Heart left ventricle (tissue), 16 donors: ENCODE measurements around the gene TMTC2. TPM values are rescaled to one million over a fixed set of nuclear protein-coding genes. Genes with fewer than 3 reads are reported as not detected.

ENCODE experiments used
- ATAC-seq, 4 donors: fragments of 200-7000 bp; cut with Tn5 transposase; one replicate each; pipeline ENCODE4 v1.9.1; 2020 to 2022; ENCODE audit warnings: moderate library complexity in 4 of 4, mild to moderate bottlenecking in 3 of 4, moderate number of reproducible peaks in 1 of 4
- DNase-seq, 5 donors: peaks; one replicate each; pipeline ENCODE4 v3.0.0-alpha.2; 2020
- H3K27ac ChIP-seq, 12 donors: fragments of 200-600 bp; sonication (generic) in 4 of 12; one replicate each; pipeline versions ENCODE4 v1.5.0 to v1.8.0; 2016 to 2022; ENCODE audit warnings: mild to moderate bottlenecking in 2 of 12
- H3K27me3 ChIP-seq, 9 donors: fragments of 200-600 bp; sonication (generic) in 2 of 9; one replicate each; pipeline versions ENCODE4 v1.5.1 to v1.8.0; 2016 to 2022; ENCODE audit warnings: mild to moderate bottlenecking in 3 of 9
- H3K36me3 ChIP-seq, 9 donors: fragments of 200-600 bp; sonication (generic) in 2 of 9; one replicate each; pipeline versions ENCODE4 v1.5.0 to v1.8.0; 2018 to 2022; ENCODE audit warnings: mild to moderate bottlenecking in 2 of 9
- H3K4me1 ChIP-seq, 12 donors: fragments of 200-600 bp; sonication (generic) in 4 of 12; one replicate each; pipeline versions ENCODE4 v1.5.0 to v1.8.0; 2016 to 2022; ENCODE audit warnings: mild to moderate bottlenecking in 3 of 12
- H3K4me3 ChIP-seq, 12 donors: fragments of 200-600 bp; sonication (generic) in 4 of 12; one replicate each; pipeline versions ENCODE4 v1.5.0 to v1.8.0; 2017 to 2022; ENCODE audit warnings: mild to moderate bottlenecking in 9 of 12, moderate library complexity in 4 of 12
- H3K9me3 ChIP-seq, 12 donors: fragments of 200-600 bp; sonication (generic) in 4 of 12; one replicate each; pipeline versions ENCODE4 v1.5.0 to v1.8.0; 2016 to 2022; ENCODE audit warnings: mild to moderate bottlenecking in 1 of 12
- POLR2A ChIP-seq, 2 donors: fragments of 450-650 bp; IDR thresholded peaks; one replicate each; pipeline ENCODE4 v1.6.1; 2017; ENCODE audit warnings: antibody characterized with exemption in 2 of 2, mild to moderate bottlenecking in 2 of 2, moderate library complexity in 2 of 2
- WGBS, 4 donors: extraction: QIAGEN DNeasy Blood & Tissue Kit in 2 of 4; methylation state at CpG; one replicate each; pipeline versions ENCODE4 v1.1.5 to v1.1.7; 2013 to 2018; 5-methylcytosine and 5-hydroxymethylcytosine counted together
- intact Hi-C, 10 donors: fragments of 100-400 bp; cut with DNase I; formaldehyde crosslinking; loops; one replicate each; pipeline versions ENCODE4 v1.11.1 to v1.14.2; 2022
- polyA plus RNA-seq, 2 donors: library from polyadenylated mRNA; stranded (reverse); fragments of 200-250 nt; gene quantifications; one replicate each; pipeline ENCODE4 v1.2.3, GENCODE V29; 2013
- total RNA-seq, 9 donors: library from RNA; depleted of rRNA in 2 of 9; stranded (reverse); fragments of >200 nt in 2 of 9; fragmentation: NEBNext Ultra II Directional in 3 of 9; extraction: Animal tissue kit (Norgen Biotek cat#: 25700) in 3 of 9; gene quantifications; one replicate each; pipeline versions ENCODE4 v1.1.0 to v1.2.4, GENCODE V29; 2016 to 2023
- TF ChIP-seq, protein P1 (sequence below), 12 donors: fragments of 200-600 bp; sonication (generic) in 4 of 12; IDR thresholded peaks; one replicate each; pipeline versions ENCODE4 v1.5.0 to v1.8.0; 2018 to 2022; ENCODE audit warnings: antibody characterized with exemption in 12 of 12, mild to moderate bottlenecking in 5 of 12
- donor health status: ischemic (EF 13 %, LVEDD 7.1; RV severe dilation, severe dysfunction).
- donor health status: healthy with polysubstance abuse.
- donor health status: DM: no; HTN: yes; CAD: no.
- donor health status: DM: no; HTN: no; CAD: no.
- donor health status: ischemic (EF 25% LVEDD 6.9; RV normal size, moderate dysfunction).
- donor health status: ischemic (EF 25% LVEDD 5.7; RV mildly dilated, moderate dysfunction).
- donor health status: healthy.
- donor health status: DM: yes; HTN: yes; CAD: no.
- donor health status: ischemic (EF 35%, LVEDD 5.7; RV mildly dilated, moderate dysfunction).
- donor health status: nonischemic (EF 11% LVEDD 7.7; RV severe dilation, severe dysfunction).
- donor health status: DM: yes; HTN: yes; CAD: no.
- donor health status: PGD.
- donor health status: ischemic (EF 29% LVEDD 5.4; RV normal size, mild dysfunction).
- donor health status: nonischemic (EF 23%, LVEDD 6.1; RV moderate dilation, normal function).

The TMTC2 gene
- total and polyA plus RNA-seq, 11 donors = 1.1 to 5.7 (median 3.3) TPM

DNA sequence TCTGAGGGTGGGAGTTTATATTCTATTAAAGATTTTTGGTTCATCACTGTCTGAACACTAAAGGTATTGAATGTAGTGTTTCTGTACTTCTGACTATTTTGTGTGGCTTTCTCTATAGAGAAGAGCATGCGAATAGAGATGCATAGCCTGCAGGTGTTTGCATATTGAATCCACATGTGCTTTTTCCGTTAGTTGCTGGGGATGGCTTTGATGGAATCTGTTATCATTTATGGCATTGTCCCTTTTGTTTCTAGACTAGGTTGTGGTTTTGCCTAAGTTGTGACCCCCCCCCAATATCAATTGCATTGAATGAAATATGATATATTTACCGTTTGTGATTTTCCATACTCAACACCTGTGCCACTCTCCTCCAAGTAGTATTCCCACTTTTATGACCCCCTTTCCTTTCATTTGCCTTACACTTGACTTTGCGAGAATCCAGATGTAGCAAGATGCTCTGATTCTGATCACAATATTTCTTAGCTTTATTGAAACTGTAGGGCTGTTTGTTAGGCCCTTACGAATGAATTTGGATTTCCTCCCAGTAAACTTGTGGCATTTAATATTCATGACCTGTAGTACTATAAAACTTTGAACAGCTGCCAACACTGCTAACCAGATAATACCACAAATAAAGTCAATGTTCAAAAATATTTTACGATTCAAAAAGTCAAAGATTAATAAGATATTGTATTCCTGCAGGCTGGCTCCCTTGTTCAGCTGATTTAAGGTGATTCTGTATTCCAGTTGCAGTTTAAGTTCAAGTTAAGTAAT, 176.4 kb downstream of the TMTC2 start:
- 87 to 91% (median 91%) methylated on average over 6 of the region's 6 CpGs for WGBS, 4 donors
- no peaks in the 10 kb centered on the region for H3K27me3 ChIP-seq
- ATAC-seq (no peak), DNase-seq (no peak)
- TF ChIP-seq, protein P1, sequence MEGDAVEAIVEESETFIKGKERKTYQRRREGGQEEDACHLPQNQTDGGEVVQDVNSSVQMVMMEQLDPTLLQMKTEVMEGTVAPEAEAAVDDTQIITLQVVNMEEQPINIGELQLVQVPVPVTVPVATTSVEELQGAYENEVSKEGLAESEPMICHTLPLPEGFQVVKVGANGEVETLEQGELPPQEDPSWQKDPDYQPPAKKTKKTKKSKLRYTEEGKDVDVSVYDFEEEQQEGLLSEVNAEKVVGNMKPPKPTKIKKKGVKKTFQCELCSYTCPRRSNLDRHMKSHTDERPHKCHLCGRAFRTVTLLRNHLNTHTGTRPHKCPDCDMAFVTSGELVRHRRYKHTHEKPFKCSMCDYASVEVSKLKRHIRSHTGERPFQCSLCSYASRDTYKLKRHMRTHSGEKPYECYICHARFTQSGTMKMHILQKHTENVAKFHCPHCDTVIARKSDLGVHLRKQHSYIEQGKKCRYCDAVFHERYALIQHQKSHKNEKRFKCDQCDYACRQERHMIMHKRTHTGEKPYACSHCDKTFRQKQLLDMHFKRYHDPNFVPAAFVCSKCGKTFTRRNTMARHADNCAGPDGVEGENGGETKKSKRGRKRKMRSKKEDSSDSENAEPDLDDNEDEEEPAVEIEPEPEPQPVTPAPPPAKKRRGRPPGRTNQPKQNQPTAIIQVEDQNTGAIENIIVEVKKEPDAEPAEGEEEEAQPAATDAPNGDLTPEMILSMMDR (IDR thresholded peaks at IDR 0.05) = no peak
- TF ChIP-seq POLR2A (IDR thresholded peaks at IDR 0.05) = no peak
- no peak overlapping the region for H3K27ac ChIP-seq
- H3K4me3 ChIP-seq = no peak overlapping the region
- H3K36me3 ChIP-seq = no peaks in the 10 kb centered on the region
- H3K9me3 ChIP-seq = no peaks in the 10 kb centered on the region
- peaks cover 0 to 3% (median 0%) of the 10 kb centered on the region in 12 donors for H3K4me1 ChIP-seq
- intact Hi-C loops = no loop called here

DNA sequence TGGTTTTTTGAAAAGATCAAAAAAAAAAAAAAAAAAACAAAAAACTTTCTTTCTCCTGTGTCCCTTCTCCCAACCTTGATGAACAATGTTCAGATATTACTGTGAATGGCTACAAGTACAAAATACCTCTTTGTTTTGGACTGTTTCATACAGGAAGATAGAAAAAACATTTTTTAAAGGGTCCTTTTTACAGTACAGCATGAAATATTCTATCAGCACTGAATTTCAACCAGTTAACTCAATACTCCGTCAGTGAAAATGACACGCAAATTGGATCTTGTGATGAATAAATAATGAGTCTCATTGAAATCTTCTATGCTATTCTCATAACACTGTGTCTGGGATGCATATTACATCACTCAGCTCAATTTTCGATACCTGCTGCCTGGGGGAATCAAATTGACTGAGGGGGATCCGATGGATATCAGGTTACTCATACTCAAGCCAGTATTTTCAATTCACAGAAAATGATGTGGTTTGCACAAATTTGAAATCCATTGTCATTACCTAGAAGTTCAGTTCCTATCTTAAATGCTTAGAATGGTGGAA, 179.6 kb downstream of the TMTC2 start:
- Histone ChIP-seq H3K27ac (no peak overlapping the region), H3K9me3 (no peaks in the 10 kb centered on the region), H3K27me3 (no peaks in the 10 kb centered on the region), H3K4me1 (peaks cover 0 to 11% (median 0%) of the 10 kb centered on the region in 12 donors), H3K36me3 (no peaks in the 10 kb centered on the region), H3K4me3 (no peak overlapping the region)
- DNase-seq (no peak), ATAC-seq (no peak)
- intact Hi-C loops = no loop called here
- no peak for TF ChIP-seq POLR2A (IDR thresholded peaks at IDR 0.05)
- TF ChIP-seq, protein P1 (IDR thresholded peaks at IDR 0.05) = no peak
- WGBS, 4 donors = 91 to 95% (median 95%) methylated on average over 4 of the region's 4 CpGs

DNA sequence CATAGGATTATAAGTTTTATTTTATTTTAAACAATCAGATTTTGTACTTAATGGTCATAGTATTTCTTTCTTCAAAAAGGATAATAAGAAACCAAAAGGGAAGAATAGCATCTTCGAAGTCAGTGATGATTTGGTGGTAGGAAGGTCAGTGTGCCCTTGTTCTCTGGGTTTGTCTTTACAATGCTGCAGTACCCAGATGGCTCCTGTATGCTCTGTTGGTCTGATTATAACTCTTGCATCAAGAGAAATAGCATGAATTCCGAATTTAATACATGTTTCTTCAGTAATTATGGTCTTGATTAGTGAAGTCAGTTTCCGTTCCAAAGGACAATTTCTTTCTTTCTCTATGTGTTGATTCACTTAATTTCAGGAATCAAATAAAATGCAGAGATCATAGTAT, 180.2 kb downstream of the TMTC2 start:
- Histone ChIP-seq H3K27me3 (no peaks in the 10 kb centered on the region), H3K27ac (no peak overlapping the region), H3K4me1 (peaks cover 0 to 11% (median 0%) of the 10 kb centered on the region in 12 donors), H3K36me3 (no peaks in the 10 kb centered on the region), H3K4me3 (no peak overlapping the region), H3K9me3 (no peaks in the 10 kb centered on the region)
- DNase-seq (no peak), ATAC-seq (no peak)
- TF ChIP-seq, protein P1 (IDR thresholded peaks at IDR 0.05) = no peak
- TF ChIP-seq POLR2A (IDR thresholded peaks at IDR 0.05) = no peak
- WGBS, 4 donors = 86 to 89% (median 87%) methylated on average over 3 of the region's 3 CpGs
- intact Hi-C loops = no loop called here

DNA sequence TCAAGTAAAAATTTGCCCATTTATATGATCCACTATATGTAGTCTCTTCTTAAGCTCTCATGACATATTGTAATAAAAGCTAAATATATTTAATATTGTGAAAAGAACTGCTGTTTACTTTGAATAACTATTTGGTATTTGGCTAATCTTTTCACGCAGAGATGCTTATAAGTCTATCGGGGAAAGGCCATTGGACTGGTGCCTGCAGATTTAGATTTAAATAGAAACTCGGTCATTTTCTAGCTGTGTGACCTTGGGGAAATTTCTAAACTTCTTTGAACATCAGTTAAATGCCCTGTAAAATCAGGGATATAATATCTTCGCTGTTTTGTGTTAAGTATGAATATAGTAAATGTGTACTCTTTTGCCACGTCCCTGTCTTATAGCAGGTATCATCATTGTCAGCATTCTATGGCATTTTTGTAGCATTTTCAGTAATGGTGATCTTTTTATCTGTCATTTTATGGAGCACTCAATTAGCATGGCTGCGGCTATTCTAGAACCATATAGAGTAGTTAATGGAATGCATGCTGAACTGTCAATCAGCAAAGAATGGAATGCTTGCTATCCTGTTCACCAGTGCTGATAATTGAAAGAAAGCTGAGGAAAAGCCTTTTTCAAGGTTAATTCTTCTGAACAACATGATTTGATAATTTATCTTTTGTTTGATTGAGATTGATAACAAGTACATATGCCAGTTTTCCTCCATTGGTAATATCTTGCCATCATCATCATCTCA, 181.2 kb downstream of the TMTC2 start:
- DNase-seq (no peak), ATAC-seq (no peak)
- Histone ChIP-seq H3K4me3 (no peak overlapping the region), H3K4me1 (peaks cover 0 to 11% (median 0%) of the 10 kb centered on the region in 12 donors), H3K36me3 (no peaks in the 10 kb centered on the region), H3K9me3 (no peaks in the 10 kb centered on the region), H3K27me3 (no peaks in the 10 kb centered on the region), H3K27ac (no peak overlapping the region)
- intact Hi-C loops = no loop called here
- 67 to 75% (median 72%) methylated on average over 6 of the region's 6 CpGs for WGBS, 4 donors
- TF ChIP-seq, protein P1 (IDR thresholded peaks at IDR 0.05) = no peak
- no peak for TF ChIP-seq POLR2A (IDR thresholded peaks at IDR 0.05)
